GM23338 (cell line): ENCODE data around the gene PHLDB3. TPM values are rescaled to one million over a fixed set of nuclear protein-coding genes. Genes with fewer than 3 reads are reported as not detected.

Source experiments
- CREB1 ChIP-seq: fragments of 250-450 bp; sonication (Bioruptor Pico); IDR thresholded peaks from 2 replicates; pipeline ENCODE4 v1.5.0; 2020; ENCODE audit warnings: low read depth, mild to moderate bottlenecking, moderate library complexity
- ZNF462 ChIP-seq: fragments of 250-450 bp; sonication (Bioruptor Pico); IDR thresholded peaks from 2 replicates; pipeline ENCODE4 v1.5.0; 2020; ENCODE audit warnings: mild to moderate bottlenecking, moderate library complexity
- polyA plus RNA-seq: library from polyadenylated mRNA; unstranded; fragments of >200 nt; fragmentation: Nextera tagmentation; extraction: Ambion mirVana; gene quantifications from 2 replicates; pipeline ENCODE4 v1.2.1, GENCODE V29; 2016
- total RNA-seq: library from RNA; depleted of rRNA; stranded (reverse); fragments of >200 nt; shearing (Covaris generic); gene quantifications from 2 replicates; pipeline ENCODE4 v1.2.3, GENCODE V29; 2014
- TF ChIP-seq, protein P1 (sequence below), 2 experiments: fragments of 200-600 bp in 1 of 2; sonication (generic) in 1 of 2; conservative IDR thresholded peaks; 2 replicates each; pipeline versions ENCODE4 v1.5.1 to v1.6.1; 2016 to 2017; ENCODE audit warnings: antibody characterized with exemption in 2 of 2, low read depth in 2 of 2, mild to moderate bottlenecking in 2 of 2, moderate library complexity in 1 of 2
- TF ChIP-seq, protein P2 (sequence below): IDR thresholded peaks from one replicate; pipeline ENCODE4 v1.6.1; 2018; ENCODE audit warnings: antibody characterized with exemption; ENCODE audit not compliant: unreplicated experiment

Gene PHLDB3
- total and polyA plus RNA-seq, 2 experiments from 2014 or later: 6.3 to 15.4 TPM

DNA sequence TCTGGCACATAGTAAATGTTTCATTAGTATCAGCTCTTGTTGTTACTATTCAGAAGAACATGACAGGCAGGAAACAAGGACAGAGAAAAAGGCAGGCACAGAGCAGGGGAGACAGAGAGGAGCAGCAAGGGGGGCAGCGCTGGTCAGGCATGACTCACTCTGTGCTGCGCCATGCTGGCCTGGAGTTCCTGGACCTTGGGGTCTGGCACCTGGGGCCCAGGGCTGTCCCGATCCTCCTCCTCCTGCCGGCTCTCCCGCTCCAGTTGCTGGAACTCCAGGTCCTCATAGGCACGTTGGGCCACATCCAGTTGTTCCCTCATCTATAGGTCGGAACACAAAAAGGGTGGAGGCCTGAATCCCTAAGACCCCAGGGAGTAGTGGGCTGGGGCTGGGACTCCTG lies 7.6 kb downstream of the PHLDB3 start (continued):
- TF ChIP-seq ZNF462 (no peak), CREB1 (CRISPR knock-in tag) (no peak)
- TF ChIP-seq, protein P1, sequence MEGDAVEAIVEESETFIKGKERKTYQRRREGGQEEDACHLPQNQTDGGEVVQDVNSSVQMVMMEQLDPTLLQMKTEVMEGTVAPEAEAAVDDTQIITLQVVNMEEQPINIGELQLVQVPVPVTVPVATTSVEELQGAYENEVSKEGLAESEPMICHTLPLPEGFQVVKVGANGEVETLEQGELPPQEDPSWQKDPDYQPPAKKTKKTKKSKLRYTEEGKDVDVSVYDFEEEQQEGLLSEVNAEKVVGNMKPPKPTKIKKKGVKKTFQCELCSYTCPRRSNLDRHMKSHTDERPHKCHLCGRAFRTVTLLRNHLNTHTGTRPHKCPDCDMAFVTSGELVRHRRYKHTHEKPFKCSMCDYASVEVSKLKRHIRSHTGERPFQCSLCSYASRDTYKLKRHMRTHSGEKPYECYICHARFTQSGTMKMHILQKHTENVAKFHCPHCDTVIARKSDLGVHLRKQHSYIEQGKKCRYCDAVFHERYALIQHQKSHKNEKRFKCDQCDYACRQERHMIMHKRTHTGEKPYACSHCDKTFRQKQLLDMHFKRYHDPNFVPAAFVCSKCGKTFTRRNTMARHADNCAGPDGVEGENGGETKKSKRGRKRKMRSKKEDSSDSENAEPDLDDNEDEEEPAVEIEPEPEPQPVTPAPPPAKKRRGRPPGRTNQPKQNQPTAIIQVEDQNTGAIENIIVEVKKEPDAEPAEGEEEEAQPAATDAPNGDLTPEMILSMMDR (conservative IDR thresholded peaks at IDR 0.05; ENCODE audit: low read depth in 2 of 2): no peak
- TF ChIP-seq, protein P2, sequence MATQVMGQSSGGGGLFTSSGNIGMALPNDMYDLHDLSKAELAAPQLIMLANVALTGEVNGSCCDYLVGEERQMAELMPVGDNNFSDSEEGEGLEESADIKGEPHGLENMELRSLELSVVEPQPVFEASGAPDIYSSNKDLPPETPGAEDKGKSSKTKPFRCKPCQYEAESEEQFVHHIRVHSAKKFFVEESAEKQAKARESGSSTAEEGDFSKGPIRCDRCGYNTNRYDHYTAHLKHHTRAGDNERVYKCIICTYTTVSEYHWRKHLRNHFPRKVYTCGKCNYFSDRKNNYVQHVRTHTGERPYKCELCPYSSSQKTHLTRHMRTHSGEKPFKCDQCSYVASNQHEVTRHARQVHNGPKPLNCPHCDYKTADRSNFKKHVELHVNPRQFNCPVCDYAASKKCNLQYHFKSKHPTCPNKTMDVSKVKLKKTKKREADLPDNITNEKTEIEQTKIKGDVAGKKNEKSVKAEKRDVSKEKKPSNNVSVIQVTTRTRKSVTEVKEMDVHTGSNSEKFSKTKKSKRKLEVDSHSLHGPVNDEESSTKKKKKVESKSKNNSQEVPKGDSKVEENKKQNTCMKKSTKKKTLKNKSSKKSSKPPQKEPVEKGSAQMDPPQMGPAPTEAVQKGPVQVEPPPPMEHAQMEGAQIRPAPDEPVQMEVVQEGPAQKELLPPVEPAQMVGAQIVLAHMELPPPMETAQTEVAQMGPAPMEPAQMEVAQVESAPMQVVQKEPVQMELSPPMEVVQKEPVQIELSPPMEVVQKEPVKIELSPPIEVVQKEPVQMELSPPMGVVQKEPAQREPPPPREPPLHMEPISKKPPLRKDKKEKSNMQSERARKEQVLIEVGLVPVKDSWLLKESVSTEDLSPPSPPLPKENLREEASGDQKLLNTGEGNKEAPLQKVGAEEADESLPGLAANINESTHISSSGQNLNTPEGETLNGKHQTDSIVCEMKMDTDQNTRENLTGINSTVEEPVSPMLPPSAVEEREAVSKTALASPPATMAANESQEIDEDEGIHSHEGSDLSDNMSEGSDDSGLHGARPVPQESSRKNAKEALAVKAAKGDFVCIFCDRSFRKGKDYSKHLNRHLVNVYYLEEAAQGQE: no peak
